ENCODE data around the gene TMEM74B. TPM values are rescaled to one million over a fixed set of nuclear protein-coding genes. Genes with fewer than 3 reads are reported as not detected.
A peak's percentile ranks its signal among the peaks of the same experiment; 100 is the strongest.

The TMEM74B gene
- total RNA-seq, 2 donors from 2014 or later: not detected

DNA sequence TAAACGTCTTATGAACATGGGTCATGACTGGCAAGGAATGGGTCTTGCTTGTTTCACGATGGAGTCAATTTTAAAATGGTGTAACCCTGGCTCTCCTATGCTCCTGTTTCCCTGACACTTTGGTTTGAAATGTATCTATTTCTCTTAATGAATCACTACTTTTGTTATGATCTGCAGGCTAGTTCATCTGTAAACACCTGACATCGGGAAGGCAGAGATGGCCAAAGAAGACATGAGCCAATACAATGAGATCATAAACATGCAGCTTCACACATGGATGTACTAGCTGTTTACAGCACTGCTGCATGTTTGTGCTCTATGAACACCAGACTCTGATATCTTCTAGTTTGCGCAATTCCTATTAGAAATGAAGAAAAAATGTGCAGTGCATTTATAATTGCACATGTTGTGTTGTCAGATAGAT, 30.1 kb upstream of the TMEM74B start:
- TF ChIP-seq, protein P1, sequence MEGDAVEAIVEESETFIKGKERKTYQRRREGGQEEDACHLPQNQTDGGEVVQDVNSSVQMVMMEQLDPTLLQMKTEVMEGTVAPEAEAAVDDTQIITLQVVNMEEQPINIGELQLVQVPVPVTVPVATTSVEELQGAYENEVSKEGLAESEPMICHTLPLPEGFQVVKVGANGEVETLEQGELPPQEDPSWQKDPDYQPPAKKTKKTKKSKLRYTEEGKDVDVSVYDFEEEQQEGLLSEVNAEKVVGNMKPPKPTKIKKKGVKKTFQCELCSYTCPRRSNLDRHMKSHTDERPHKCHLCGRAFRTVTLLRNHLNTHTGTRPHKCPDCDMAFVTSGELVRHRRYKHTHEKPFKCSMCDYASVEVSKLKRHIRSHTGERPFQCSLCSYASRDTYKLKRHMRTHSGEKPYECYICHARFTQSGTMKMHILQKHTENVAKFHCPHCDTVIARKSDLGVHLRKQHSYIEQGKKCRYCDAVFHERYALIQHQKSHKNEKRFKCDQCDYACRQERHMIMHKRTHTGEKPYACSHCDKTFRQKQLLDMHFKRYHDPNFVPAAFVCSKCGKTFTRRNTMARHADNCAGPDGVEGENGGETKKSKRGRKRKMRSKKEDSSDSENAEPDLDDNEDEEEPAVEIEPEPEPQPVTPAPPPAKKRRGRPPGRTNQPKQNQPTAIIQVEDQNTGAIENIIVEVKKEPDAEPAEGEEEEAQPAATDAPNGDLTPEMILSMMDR (IDR thresholded peaks at IDR 0.05): no peak
- no peaks in the 10 kb centered on the region for H3K9me3 ChIP-seq
- no peak overlapping the region for H3K27ac ChIP-seq
- no peak overlapping the region for H3K4me3 ChIP-seq
- H3K27me3 ChIP-seq (replicated peaks; ENCODE audit: insufficient read depth): no peaks in the 10 kb centered on the region
- H3K4me1 ChIP-seq (ENCODE audit: control insufficient read depth in 1 of 2, low read depth in 2 of 2): no peaks in the 10 kb centered on the region
- ATAC-seq (ENCODE audit: insufficient number of reproducible peaks, low FRiP score, low read depth) (no peak), DNase-seq (ENCODE audit: low spot score) (no peak)
- no peaks in the 10 kb centered on the region for H3K36me3 ChIP-seq

DNA sequence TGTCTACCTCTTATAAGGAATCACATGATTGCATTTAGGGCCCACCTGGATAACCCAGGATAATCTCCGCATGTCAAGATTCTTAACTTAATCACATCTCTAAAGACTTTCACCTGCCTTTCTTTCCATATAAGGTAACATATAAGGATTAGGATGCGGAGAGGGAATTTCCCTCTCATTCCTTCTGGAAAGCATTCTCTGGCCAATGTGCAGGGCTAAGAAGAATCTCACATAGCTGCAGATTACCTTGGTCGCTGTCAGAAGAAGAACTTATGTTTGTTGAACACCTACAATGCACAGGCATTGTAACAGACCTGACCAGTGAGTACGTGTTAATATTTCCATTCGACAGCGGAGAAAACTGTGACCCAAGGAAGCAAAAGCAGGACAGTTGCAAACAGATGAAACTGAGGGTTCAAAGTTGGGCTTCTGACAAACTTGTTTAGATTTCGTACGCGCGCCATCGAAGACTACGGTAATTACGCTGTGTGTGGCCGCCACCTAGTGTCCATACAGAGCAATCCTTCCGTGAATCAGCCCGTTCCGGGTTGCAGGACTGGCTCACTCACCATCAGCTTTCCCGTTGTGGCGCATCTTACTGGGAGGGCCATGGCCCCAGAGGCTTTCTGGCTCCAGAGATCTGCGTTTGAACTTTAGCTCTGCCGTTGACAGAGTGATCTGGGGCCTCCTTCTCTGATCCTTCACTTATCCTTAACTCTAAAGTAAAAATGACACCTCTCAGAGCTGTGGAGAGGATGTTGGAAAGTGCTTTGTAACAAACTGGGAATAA, 28.0 kb upstream of the TMEM74B start:
- Histone ChIP-seq H3K27ac (no peak overlapping the region), H3K4me1 (ENCODE audit: control insufficient read depth in 1 of 2, low read depth in 2 of 2) (no peaks in the 10 kb centered on the region), H3K36me3 (no peaks in the 10 kb centered on the region), H3K27me3 (replicated peaks; ENCODE audit: insufficient read depth) (no peaks in the 10 kb centered on the region), H3K9me3 (no peaks in the 10 kb centered on the region), H3K4me3 (peak overlapping the region; percentile 21)
- ATAC-seq (ENCODE audit: insufficient number of reproducible peaks, low FRiP score, low read depth): peak; percentile 60
- DNase-seq (ENCODE audit: low spot score): peak; percentile 26
- TF ChIP-seq, protein P1 (IDR thresholded peaks at IDR 0.05): peak; percentile 60

DNA sequence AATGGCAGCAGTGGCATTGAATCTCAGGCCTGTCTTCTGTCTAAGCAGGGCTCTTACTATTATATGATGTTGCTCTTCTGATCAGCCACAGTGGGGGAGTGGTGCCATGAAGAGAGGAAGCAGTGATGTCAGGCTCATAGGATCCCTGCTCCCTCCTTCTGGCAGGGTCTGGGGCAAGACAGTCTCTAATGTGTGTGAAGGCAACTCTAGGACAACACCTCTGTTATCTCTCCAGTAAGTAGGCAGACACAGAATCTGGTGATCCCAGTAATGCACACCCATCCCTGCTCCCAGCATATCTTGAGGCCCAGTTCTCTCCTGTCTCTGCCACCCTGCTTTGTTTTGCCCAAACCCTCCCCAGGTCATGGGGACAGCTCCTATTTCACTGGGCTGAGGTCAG, 27.2 kb upstream of the TMEM74B start:
- Histone ChIP-seq H3K27ac (no peak overlapping the region), H3K4me1 (ENCODE audit: control insufficient read depth in 1 of 2, low read depth in 2 of 2) (no peaks in the 10 kb centered on the region), H3K9me3 (no peaks in the 10 kb centered on the region), H3K36me3 (no peaks in the 10 kb centered on the region), H3K27me3 (replicated peaks; ENCODE audit: insufficient read depth) (no peaks in the 10 kb centered on the region), H3K4me3 (no peak overlapping the region)
- DNase-seq (ENCODE audit: low spot score) (no peak), ATAC-seq (ENCODE audit: insufficient number of reproducible peaks, low FRiP score, low read depth) (no peak)
- TF ChIP-seq, protein P1 (IDR thresholded peaks at IDR 0.05): no peak

DNA sequence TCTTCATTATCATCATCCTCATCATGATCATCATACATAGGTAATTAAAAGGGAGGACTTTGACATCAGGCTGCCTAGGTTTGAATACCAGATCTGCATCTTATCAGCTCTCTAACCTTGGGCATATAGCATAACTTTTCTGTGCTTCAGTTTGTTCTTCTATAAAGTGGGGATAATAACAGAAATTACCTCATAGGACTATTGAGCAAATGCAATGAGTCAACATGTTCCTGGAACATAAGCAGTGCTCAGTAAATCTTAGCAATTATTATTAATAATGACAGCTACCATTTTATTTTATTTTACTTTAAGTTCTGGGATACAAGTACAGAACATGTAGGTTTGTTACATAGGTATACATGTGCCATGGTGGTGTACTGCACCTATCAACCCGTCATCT, 25.7 kb upstream of the TMEM74B start:
- Histone ChIP-seq H3K27me3 (replicated peaks; ENCODE audit: insufficient read depth) (no peaks in the 10 kb centered on the region), H3K4me3 (no peak overlapping the region), H3K4me1 (ENCODE audit: control insufficient read depth in 1 of 2, low read depth in 2 of 2) (no peaks in the 10 kb centered on the region), H3K9me3 (no peaks in the 10 kb centered on the region), H3K27ac (no peak overlapping the region), H3K36me3 (no peaks in the 10 kb centered on the region)
- DNase-seq (ENCODE audit: low spot score): no peak
- TF ChIP-seq, protein P1 (IDR thresholded peaks at IDR 0.05): no peak
- no peak for ATAC-seq (ENCODE audit: insufficient number of reproducible peaks, low FRiP score, low read depth)

DNA sequence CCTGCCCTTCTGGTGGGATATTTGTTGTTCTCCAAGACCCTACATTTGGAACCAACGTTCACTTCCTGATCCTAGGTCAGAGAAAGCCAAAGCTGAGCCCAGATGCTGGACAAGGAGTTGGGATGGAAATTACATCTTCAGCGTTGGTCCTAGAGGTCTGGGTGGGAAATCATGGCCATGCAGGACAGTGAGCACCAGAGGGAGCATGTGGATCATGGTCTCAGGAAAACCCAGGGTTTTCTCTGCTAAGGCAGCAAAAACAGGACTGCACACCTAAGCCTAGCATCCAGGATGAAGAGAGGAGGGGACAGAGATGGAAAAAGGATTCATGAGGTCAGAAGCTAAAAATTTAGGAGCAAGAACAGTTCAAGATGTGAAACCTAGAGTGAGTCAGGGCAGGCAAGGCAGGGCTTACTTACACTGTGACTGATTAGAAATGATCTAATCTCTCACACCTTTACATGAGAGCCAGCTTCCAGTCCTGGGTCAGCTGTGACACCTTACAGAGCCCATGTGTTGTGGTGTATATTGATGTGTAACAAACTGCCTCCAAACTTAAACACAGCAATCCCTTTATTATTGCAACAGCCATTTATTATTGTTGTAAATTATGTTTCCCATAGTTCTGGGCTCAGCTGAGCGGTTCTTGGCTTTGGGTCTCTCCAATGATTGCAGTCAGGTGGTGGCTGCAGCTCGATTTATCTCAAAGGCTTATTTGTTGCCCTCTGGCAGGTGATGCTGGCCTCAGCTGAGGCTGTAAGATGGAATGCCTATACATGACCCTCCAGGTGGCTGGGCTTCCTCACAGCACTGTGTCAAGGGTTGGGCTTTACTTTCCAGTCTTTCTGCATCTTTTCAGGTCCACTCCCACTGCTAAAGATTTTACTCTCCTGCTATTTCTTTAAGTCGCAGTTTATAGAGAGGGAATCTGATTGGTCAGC, 24.9 kb upstream of the TMEM74B start:
- no peak for DNase-seq (ENCODE audit: low spot score)
- no peak for ATAC-seq (ENCODE audit: insufficient number of reproducible peaks, low FRiP score, low read depth)
- H3K9me3 ChIP-seq: no peaks in the 10 kb centered on the region
- TF ChIP-seq, protein P1 (IDR thresholded peaks at IDR 0.05): no peak
- H3K4me3 ChIP-seq: no peak overlapping the region
- H3K36me3 ChIP-seq: no peaks in the 10 kb centered on the region
- H3K27ac ChIP-seq: no peak overlapping the region
- H3K27me3 ChIP-seq (replicated peaks; ENCODE audit: insufficient read depth): no peaks in the 10 kb centered on the region
- H3K4me1 ChIP-seq (ENCODE audit: control insufficient read depth in 1 of 2, low read depth in 2 of 2): no peaks in the 10 kb centered on the region
